Stimulated activated CD4-positive, alpha-beta T cell treated with anti-CD3 and anti-CD28 coated beads, Interleukin-2, amount 100 ng/mL, for 48 hours (primary cell): Measurements from ENCODE around the gene GOLGA3.
"Not testable (repeated sequence)": the region's sequence is repeated elsewhere in the genome, so short reads cannot be mapped to it uniquely, and the experiment has no call there.

Source experiments
- DNase-seq, 2 donors: peaks; one replicate each; pipeline ENCODE4 v3.0.0-alpha.2; 2020

Gene GOLGA3

GRCh38 chr12:132777614-132778013, 51.1 kb downstream of the GOLGA3 start:
- no peak for DNase-seq

GRCh38 chr12:132776816-132777568, 51.7 kb downstream of the GOLGA3 start:
- no peak for DNase-seq

- DNase-seq, result not testable (repeated sequence)
These were observed 52.4 kb downstream of the GOLGA3 start for GRCh38 chr12:132776230-132776625.

GRCh38 chr12:132775502-132776229, 53.0 kb downstream of the GOLGA3 start:
- no peak for DNase-seq

- DNase-seq, result no peak
These were observed 53.9 kb downstream of the GOLGA3 start for GRCh38 chr12:132774646-132775275.

- no peak for DNase-seq
These were observed 54.5 kb downstream of the GOLGA3 start for GRCh38 chr12:132774159-132774558.

- no peak for DNase-seq
These were observed 55.4 kb downstream of the GOLGA3 start for GRCh38 chr12:132773077-132773955.

GRCh38 chr12:132772606-132773005, 56.1 kb downstream of the GOLGA3 start:
- DNase-seq, result no peak

- no peak for DNase-seq
These were observed 57.4 kb downstream of the GOLGA3 start for GRCh38 chr12:132771126-132771838.

- DNase-seq, result no peak
These were observed 62.1 kb downstream of the GOLGA3 start for GRCh38 chr12:132766380-132767085.

GRCh38 chr12:132765361-132765760, 63.3 kb downstream of the GOLGA3 start:
- no peak for DNase-seq

- no peak for DNase-seq
These were observed 64.4 kb downstream of the GOLGA3 start for GRCh38 chr12:132764231-132764630.

GRCh38 chr12:132761921-132762583, 66.6 kb downstream of the GOLGA3 start:
- peak; percentile 72 to 86 for DNase-seq

GRCh38 chr12:132761032-132761920, 67.4 kb downstream of the GOLGA3 start, which contains the start of gene ANKLE2:
TSS of gene ANKLE2 (minus strand) at chr12:132761832. CDS start at chr12:132761798, 34 bp downstream.
- peak; percentile 54 to 61 for DNase-seq

- no peak for DNase-seq
These were observed 69.3 kb downstream of the GOLGA3 start for GRCh38 chr12:132759359-132759758.

- DNase-seq, result not testable (repeated sequence)
These were observed 69.8 kb downstream of the GOLGA3 start for GRCh38 chr12:132758825-132759224.

- DNase-seq, result no peak
These were observed 74.3 kb downstream of the GOLGA3 start for GRCh38 chr12:132754160-132754932.

GRCh38 chr12:132753670-132754069, 75.0 kb downstream of the GOLGA3 start:
- not testable (repeated sequence) for DNase-seq

- no peak for DNase-seq
These were observed 80.3 kb downstream of the GOLGA3 start for GRCh38 chr12:132748319-132748718.
